ENCODE results near the gene CHTOP.
"Not testable (repeated sequence)": the region's sequence is repeated elsewhere in the genome, so short reads cannot be mapped to it uniquely, and the experiment has no call there.

Gene CHTOP

GRCh38 chr1:153633754-153634665, at the start of gene CHTOP:
Gene CHTOP (plus strand): TSS chr1:153634066. CDS start chr1:153636589, 2,523 bp downstream.
- peak; percentile 94 for DNase-seq

GRCh38 chr1:153585006-153585405, 48.9 kb upstream of the CHTOP start:
- DNase-seq, result no peak

DNA sequence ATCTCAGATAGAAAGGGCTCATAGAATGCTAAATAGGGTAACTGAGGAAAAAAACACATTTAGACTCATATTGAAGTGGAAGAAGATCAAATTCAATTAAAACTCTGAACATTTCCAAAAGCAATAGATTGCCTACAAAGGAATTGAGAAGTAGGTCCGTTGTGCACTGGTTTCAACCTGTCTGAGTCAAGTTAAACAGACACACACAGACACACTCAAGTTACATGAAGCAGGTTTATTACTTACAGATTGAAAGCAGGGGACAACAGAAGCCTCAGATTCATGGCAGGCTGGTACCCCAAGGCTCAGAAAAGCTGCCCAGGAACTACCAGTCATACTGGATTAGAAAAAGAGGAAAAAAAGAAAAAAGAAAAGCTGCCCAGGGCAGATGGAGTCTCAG, 47.5 kb upstream of the CHTOP start:
- DNase-seq, result no peak

- DNase-seq, result no peak
These were observed 46.6 kb upstream of the CHTOP start for GRCh38 chr1:153587314-153587713.

GRCh38 chr1:153588033-153588432, 45.8 kb upstream of the CHTOP start:
- DNase-seq, result not testable (repeated sequence)

GRCh38 chr1:153588482-153588881, 45.4 kb upstream of the CHTOP start:
- no peak for DNase-seq

DNA sequence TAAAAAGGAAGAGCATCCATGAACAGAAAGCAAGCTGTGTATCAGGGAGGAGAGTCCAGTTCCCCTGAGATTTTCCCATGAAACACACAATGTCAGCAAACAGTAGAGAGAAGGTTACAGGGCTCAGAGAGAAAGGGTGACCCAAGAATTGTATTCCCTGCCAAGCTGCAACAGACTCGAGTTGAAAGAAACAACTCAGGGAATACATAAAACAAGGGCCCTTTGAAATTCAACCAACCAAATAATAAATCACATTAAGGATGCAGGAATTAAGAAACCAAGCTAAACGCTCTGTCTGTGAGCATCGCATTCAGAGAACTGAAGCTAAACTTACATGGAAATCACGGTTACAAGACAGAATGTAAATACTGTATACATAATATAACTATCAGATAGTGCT, 41.1 kb upstream of the CHTOP start:
- DNase-seq, result no peak

- no peak for DNase-seq
These were observed 36.7 kb upstream of the CHTOP start for GRCh38 chr1:153597206-153597605.

- peak; percentile 10 for DNase-seq
These were observed 35.3 kb upstream of the CHTOP start for GRCh38 chr1:153598309-153599172.

GRCh38 chr1:153599847-153600246, 34.0 kb upstream of the CHTOP start:
- DNase-seq, result no peak

- no peak for DNase-seq
These were observed 31.1 kb upstream of the CHTOP start for GRCh38 chr1:153602749-153603148.

- DNase-seq, result no peak
These were observed 27.7 kb upstream of the CHTOP start for GRCh38 chr1:153606194-153606593.

- no peak for DNase-seq
These were observed 26.5 kb upstream of the CHTOP start for GRCh38 chr1:153607381-153607780.

DNA sequence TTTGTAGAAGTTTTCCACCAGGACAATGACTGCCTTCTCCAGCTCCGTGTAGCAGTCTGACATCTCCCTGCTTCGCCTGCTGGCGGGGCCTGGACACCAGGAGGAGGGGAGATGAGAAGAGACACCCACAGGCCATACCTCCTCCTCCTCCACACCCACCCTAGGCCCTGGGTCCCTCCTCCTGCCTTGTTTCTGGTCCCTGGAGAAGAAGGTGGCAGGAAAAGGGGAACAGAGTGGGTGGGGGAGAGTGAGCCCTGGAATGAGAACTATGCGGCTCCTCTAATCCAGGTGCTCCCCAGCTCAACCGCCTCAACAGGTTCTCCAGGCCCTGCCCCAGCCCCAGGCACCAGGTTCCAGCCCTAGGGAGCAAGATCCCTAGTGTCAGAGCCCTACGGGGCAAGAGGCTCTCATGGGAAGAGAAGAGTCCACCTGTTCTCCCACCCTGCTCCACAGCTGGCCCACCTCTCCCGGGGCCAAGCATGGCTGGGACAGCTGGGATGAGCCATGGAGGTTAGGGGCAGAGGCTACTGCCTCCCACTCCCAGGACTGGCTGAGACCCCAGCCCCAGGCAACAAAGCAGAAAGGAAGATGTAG, 25.7 kb upstream of the CHTOP start:
- no peak for DNase-seq

DNA sequence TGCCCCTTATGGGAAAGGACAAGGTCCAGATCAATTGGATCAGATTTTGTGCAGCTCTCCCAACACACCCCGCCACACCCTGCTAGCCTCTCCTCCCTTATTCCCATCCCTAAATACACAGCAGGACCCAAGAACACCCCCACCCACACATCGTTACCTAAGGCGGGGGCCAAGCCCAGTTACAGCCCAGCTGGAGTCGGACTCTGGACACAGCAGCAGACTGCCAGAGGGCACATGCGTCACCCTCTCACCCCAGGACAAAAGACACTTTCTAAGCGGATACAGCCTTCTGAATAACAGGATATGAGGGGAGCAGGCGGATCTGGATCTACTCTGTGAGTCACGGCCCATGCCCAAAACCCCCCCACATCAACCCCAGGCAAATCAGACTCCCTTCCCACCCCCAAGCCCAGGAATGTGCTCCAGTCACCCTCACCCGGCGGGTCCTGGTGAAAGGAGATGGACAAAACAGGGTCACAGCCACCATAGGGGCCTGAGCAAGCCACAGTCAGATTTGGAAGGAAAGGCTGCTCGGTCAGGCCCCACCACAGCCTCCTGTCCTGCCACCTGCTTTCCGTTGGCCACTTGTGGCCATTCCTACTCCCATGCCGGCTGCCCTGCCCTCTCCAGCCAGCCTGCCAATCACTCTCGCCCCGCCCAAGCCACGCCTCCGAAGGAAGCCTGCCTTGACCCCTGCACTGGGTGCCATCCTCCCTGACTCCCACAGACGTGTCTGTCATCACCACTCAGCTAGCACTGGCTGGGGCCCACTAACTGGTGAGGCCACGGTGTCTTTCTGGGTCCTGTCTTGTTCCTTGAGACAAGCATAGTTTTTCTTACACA, 24.9 kb upstream of the CHTOP start:
- DNase-seq, result no peak

- DNase-seq, result no peak
These were observed 24.3 kb upstream of the CHTOP start for GRCh38 chr1:153609585-153609907.

DNA sequence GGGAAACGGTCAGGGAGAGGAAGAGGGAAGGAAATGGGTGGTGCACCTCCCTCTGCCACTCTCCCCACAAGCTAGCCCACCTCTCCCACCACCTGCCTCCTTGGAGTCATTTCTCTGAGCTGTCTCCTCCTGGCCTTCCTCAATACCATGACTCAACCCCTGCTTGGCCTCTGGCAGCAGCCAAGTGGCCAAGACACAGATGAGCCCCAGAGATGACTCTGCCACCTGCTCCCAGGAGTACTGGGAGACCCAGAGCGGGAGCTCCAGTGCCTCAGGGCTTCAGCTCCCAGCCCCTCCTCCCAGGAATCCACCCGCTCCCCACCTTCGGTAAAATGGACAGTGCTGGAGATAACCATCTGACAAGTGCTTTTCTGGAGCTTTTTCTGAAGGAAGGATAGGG, 23.5 kb upstream of the CHTOP start:
- no peak for DNase-seq

GRCh38 chr1:153610811-153611301, 23.0 kb upstream of the CHTOP start:
- DNase-seq, result no peak

- DNase-seq, result no peak
These were observed 22.5 kb upstream of the CHTOP start for GRCh38 chr1:153611356-153611755.

- no peak for DNase-seq
These were observed 21.6 kb upstream of the CHTOP start for GRCh38 chr1:153612111-153612754.

GRCh38 chr1:153612755-153613331, 21.0 kb upstream of the CHTOP start, which contains the start of gene S100A16:
Gene S100A16 (minus strand): TSS chr1:153613137. CDS start chr1:153608151, 4,986 bp downstream.
- DNase-seq, result no peak

All from activated gamma-delta T cell treated with Interleukin-2 at 50 U/mL for 16 hours (primary cell).